ENCODE measurements around the gene TJP3. TPM values are rescaled to one million over a fixed set of nuclear protein-coding genes. Genes with fewer than 3 reads are reported as not detected.

The TJP3 gene
- total RNA-seq, 2 donors from 2014 or later, result 15.7 to 25.9 TPM

- H3K4me1 Mint-ChIP-seq, result no peaks in the 10 kb centered on the region
Observed at GRCh38 chr19:3766520-3766919, 58.3 kb downstream of the TJP3 start.

GRCh38 chr19:3767050-3767449 lies 58.9 kb downstream of the TJP3 start:
- no peak overlapping the region for H3K9ac ChIP-seq (ENCODE audit: extremely low read depth, low read length, poor library complexity, severe bottlenecking)
- no peaks in the 10 kb centered on the region for H3K4me1 ChIP-seq (ENCODE audit: control insufficient read depth, insufficient read depth, low read length)
- TF ChIP-seq, protein P1, sequence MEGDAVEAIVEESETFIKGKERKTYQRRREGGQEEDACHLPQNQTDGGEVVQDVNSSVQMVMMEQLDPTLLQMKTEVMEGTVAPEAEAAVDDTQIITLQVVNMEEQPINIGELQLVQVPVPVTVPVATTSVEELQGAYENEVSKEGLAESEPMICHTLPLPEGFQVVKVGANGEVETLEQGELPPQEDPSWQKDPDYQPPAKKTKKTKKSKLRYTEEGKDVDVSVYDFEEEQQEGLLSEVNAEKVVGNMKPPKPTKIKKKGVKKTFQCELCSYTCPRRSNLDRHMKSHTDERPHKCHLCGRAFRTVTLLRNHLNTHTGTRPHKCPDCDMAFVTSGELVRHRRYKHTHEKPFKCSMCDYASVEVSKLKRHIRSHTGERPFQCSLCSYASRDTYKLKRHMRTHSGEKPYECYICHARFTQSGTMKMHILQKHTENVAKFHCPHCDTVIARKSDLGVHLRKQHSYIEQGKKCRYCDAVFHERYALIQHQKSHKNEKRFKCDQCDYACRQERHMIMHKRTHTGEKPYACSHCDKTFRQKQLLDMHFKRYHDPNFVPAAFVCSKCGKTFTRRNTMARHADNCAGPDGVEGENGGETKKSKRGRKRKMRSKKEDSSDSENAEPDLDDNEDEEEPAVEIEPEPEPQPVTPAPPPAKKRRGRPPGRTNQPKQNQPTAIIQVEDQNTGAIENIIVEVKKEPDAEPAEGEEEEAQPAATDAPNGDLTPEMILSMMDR (conservative IDR thresholded peaks at IDR 0.05), result no peak
- Mint-ChIP-seq H3K27me3 (ENCODE audit: insufficient read depth) (no peaks in the 10 kb centered on the region), H3K27ac (no peak overlapping the region), H3K36me3 (ENCODE audit: low read depth) (peaks cover 10% of the 10 kb centered on the region), H3K4me3 (no peak overlapping the region), H3K9me3 (no peaks in the 10 kb centered on the region), H3K4me1 (no peaks in the 10 kb centered on the region)
- H3K27me3 ChIP-seq (ENCODE audit: control insufficient read depth, insufficient read depth, low read length, poor library complexity, severe bottlenecking), result no peaks in the 10 kb centered on the region
- H3K36me3 ChIP-seq (ENCODE audit: control insufficient read depth, insufficient read depth, low read length), result no peaks in the 10 kb centered on the region
- WGBS, 2 experiments (ENCODE audit: insufficient coverage in 1 of 2, insufficient read length in 1 of 2), result 93 to 94% methylated on average over 12 to 23 of the region's 23 CpGs
- DNase-seq, result no peak
- H3K4me3 ChIP-seq (ENCODE audit: low read length), result no peak overlapping the region
- no peak overlapping the region for H3K27ac ChIP-seq (ENCODE audit: low read depth, low read length)
- no peaks in the 10 kb centered on the region for H3K9me3 ChIP-seq (ENCODE audit: control insufficient read depth, low read length)

More at GRCh38 chr19:3766520-3766919, 58.3 kb downstream of the TJP3 start:
- no peaks in the 10 kb centered on the region for H3K4me1 ChIP-seq (ENCODE audit: control insufficient read depth, insufficient read depth, low read length)
- 83 to 100% methylated on average over 5 to 7 of the region's 7 CpGs for WGBS, 2 experiments (ENCODE audit: insufficient coverage in 1 of 2, insufficient read length in 1 of 2)
- H3K9ac ChIP-seq (ENCODE audit: extremely low read depth, low read length, poor library complexity, severe bottlenecking), result no peak overlapping the region
- H3K4me3 ChIP-seq (ENCODE audit: low read length), result no peak overlapping the region
- no peaks in the 10 kb centered on the region for H3K27me3 ChIP-seq (ENCODE audit: control insufficient read depth, insufficient read depth, low read length, poor library complexity, severe bottlenecking)
- no peaks in the 10 kb centered on the region for H3K9me3 Mint-ChIP-seq
- TF ChIP-seq, protein P1 (conservative IDR thresholded peaks at IDR 0.05), result no peak
- DNase-seq, result peak; percentile 32
- peaks cover 10% of the 10 kb centered on the region for H3K36me3 Mint-ChIP-seq (ENCODE audit: low read depth)
- H3K4me3 Mint-ChIP-seq, result no peak overlapping the region
- no peaks in the 10 kb centered on the region for H3K27me3 Mint-ChIP-seq (ENCODE audit: insufficient read depth)
- no peak overlapping the region for H3K27ac Mint-ChIP-seq
- H3K9me3 ChIP-seq (ENCODE audit: control insufficient read depth, low read length), result no peaks in the 10 kb centered on the region
- no peak overlapping the region for H3K27ac ChIP-seq (ENCODE audit: low read depth, low read length)
- no peaks in the 10 kb centered on the region for H3K36me3 ChIP-seq (ENCODE audit: control insufficient read depth, insufficient read depth, low read length)

GRCh38 chr19:3768015-3768747 lies 60.0 kb downstream of the TJP3 start:
- H3K27me3 ChIP-seq (ENCODE audit: control insufficient read depth, insufficient read depth, low read length, poor library complexity, severe bottlenecking), result no peaks in the 10 kb centered on the region
- no peak overlapping the region for H3K4me3 ChIP-seq (ENCODE audit: low read length)
- TF ChIP-seq, protein P1 (conservative IDR thresholded peaks at IDR 0.05), result no peak
- H3K4me3 Mint-ChIP-seq, result no peak overlapping the region
- no peaks in the 10 kb centered on the region for H3K27me3 Mint-ChIP-seq (ENCODE audit: insufficient read depth)
- WGBS, 2 experiments (ENCODE audit: insufficient coverage in 1 of 2, insufficient read length in 1 of 2), result 89 to 92% methylated on average over 17 to 25 of the region's 25 CpGs
- H3K9ac ChIP-seq (ENCODE audit: extremely low read depth, low read length, poor library complexity, severe bottlenecking), result no peak overlapping the region
- H3K4me1 ChIP-seq (ENCODE audit: control insufficient read depth, insufficient read depth, low read length), result no peaks in the 10 kb centered on the region
- H3K4me1 Mint-ChIP-seq, result no peaks in the 10 kb centered on the region
- no peaks in the 10 kb centered on the region for H3K9me3 ChIP-seq (ENCODE audit: control insufficient read depth, low read length)
- no peaks in the 10 kb centered on the region for H3K9me3 Mint-ChIP-seq
- no peak overlapping the region for H3K27ac Mint-ChIP-seq
- no peaks in the 10 kb centered on the region for H3K36me3 ChIP-seq (ENCODE audit: control insufficient read depth, insufficient read depth, low read length)
- DNase-seq, result peak; percentile 42
- H3K36me3 Mint-ChIP-seq (ENCODE audit: low read depth), result peaks cover 10% of the 10 kb centered on the region
- H3K27ac ChIP-seq (ENCODE audit: low read depth, low read length), result no peak overlapping the region

Data from endodermal cell (in vitro differentiated cells).